TTC549 (cell line): ENCODE data around the gene DOCK8.

Experiments
- FAIRE-seq: peaks from 2 replicates; lab custom pipeline; 2012; peaks lifted over from hg19 to GRCh38; lab: Jason Lieb, UNC

The DOCK8 gene

DNA sequence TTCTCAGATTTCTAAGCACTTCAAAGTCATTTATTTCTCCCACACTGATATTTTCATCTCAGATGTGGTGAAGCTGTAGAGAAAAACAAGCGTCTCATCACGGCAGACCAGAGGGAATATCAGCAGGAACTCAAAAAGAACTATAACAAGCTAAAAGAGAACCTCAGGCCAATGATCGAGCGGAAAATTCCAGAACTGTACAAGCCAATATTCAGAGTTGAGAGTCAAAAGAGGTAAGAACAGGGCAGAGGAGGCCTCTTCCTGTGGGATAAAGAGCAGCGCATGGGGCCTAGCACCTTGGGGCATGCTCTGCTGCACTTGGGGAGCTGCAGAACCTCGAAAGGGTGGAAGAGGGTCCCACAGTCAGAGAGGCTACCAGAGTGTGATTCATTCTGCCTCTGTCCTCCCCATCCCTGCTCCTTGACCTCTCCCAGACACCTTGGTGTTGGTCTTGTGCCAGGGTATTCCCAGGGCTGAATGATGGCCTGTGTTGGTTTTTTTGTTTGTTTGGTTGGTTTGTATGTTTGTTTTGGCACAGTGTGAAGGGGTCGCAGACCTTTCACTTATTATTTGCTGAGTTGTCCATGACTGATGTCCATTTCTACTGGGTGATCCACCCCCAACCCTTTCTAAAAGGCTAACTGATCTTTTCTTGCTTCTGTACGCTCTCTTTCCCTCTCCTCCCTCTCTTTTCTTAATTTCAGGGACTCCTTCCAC is 248.9 kb downstream of the DOCK8 start:
- FAIRE-seq = no peak

GRCh38 chr9:466747-467146 is 252.1 kb downstream of the DOCK8 start:
- no peak for FAIRE-seq

DNA sequence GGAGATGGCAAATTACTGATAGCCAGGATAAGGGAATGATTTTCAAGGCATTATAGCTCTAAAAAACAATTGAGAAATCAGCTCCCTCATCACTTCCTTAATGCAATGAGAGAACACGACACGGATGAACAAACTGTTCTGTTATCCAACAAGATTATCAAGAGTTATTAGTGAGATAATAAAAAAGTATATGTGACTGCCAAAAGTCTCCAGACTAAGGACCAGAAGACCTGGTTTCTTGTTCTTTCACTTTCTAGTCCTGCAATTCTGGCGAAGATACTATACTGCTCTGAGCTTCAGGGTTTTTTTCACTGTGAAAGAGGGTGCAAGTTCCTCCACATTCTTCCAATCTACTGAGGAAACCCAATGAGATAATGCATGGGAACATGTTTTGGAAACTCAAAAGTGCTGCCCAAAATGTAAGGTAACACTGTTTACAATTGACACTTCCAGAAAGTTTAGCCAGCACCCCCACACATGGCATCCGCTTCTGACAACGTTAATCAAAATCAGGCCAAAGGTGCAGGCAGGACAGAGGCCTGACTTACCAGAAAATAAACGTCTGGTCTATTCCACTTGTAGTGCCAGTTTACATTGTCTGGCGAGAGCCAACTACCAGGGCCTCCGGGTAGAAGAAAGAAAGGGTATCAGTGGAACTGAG is 254.2 kb downstream of the DOCK8 start:
- no peak for FAIRE-seq

GRCh38 chr9:469672-470551 is 255.2 kb downstream of the DOCK8 start:
- FAIRE-seq = no peak

- FAIRE-seq = no peak
Observed at GRCh38 chr9:470552-471194, 256.0 kb downstream of the DOCK8 start.

GRCh38 chr9:471320-471719 is 256.7 kb downstream of the DOCK8 start:
- FAIRE-seq = no peak

DNA sequence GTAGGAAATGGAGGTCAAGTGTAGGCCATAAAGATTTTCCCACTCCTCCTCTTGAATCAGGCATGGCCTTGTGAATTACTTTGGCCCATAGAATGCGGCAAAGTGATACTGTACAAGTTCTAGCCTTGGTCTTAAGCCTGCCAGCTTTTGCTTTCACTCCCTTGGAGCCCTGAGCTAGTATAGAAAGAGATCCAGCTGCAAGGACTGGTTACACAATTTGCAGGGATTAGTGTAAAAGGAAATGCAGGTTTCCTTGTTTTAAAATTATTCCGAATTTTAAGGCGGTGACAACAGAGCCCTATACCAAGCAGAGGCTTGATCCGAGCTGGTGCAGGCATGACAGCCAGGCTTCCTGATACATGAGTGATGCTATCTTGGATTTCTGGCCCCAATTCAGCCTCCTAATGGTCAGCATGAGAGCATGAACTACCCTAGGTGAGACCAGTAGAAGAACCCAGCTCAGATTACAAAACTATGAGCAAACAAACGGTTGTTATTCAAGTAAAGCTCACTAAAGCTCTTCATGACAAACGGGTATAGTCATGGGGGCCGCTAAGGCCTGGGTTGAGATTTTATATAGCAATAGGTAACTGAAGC is 257.9 kb downstream of the DOCK8 start:
- FAIRE-seq = no peak

GRCh38 chr9:477193-477592 is 262.5 kb downstream of the DOCK8 start:
- FAIRE-seq = no peak

DNA sequence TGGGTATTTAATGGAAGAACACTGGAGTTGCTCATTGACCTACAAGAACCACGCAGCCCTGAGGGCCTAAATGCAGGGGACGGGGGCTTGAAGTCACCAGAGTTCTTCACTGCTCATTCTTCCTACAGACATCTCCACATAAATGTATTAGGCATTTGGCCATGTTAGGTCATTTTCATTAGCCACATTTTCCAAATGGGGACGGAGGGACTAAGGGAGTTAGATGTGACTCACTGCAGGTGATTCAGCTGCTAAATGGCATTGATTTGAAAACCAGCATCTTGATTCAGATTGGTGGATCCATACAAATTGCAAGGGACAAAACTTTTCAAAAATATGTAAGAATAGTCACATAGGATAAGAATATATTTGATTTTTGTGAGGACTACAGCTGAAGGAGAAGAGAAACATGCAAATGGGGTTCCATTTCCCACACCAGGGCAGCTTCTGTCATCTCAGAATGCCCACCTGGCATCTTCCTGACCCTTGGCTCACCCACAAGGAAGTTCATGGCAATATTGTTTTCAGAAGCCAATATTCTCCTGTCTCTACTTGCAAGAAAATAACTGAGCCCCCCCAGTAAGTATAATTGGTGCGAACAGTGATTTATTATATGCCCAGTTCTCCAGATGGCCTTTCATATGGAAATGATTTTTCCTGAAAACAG is 264.8 kb downstream of the DOCK8 start:
- FAIRE-seq = no peak

GRCh38 chr9:479971-480350 is 265.3 kb downstream of the DOCK8 start:
- FAIRE-seq = no peak

DNA sequence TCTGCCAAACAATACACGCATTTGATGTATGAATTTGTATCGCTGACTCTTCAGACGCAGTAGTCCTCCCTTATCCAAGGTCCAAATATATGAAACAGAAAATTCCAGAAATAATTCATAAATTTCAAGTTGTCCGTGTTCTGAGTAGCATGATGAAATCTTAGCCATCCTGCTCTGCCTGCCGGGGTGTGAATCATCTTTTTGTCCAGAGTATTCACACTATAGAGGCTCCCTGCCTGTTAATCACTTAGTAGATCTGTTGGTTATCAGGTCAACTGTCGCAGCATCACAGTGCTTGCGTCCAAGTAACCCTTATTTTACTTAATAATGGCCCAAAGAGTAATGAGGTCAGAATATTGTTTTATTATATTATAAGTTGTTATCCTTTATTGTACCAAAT is 268.1 kb downstream of the DOCK8 start:
- FAIRE-seq = no peak

DNA sequence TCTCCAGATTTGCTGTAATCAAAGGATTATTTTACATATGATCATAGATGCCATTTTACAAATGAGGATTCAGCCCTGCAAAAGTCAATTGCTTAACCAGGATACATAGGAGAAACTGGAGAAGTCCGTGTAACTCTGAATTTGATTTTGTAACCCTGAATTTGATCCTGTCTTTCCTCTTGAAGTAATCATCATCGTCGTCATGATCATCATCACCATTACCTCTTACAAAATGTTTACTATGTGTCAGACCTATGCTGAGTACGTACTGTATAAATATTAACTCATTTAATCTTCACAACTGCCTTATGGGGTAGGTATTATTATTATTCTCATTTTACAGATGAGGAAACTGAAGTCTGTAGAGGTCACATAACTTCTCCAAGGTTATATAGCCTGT is 271.5 kb downstream of the DOCK8 start:
- FAIRE-seq = no peak

- FAIRE-seq = no peak
Observed at GRCh38 chr9:487429-487828, 272.8 kb downstream of the DOCK8 start.

GRCh38 chr9:488448-488847 is 273.8 kb downstream of the DOCK8 start:
- no peak for FAIRE-seq

DNA sequence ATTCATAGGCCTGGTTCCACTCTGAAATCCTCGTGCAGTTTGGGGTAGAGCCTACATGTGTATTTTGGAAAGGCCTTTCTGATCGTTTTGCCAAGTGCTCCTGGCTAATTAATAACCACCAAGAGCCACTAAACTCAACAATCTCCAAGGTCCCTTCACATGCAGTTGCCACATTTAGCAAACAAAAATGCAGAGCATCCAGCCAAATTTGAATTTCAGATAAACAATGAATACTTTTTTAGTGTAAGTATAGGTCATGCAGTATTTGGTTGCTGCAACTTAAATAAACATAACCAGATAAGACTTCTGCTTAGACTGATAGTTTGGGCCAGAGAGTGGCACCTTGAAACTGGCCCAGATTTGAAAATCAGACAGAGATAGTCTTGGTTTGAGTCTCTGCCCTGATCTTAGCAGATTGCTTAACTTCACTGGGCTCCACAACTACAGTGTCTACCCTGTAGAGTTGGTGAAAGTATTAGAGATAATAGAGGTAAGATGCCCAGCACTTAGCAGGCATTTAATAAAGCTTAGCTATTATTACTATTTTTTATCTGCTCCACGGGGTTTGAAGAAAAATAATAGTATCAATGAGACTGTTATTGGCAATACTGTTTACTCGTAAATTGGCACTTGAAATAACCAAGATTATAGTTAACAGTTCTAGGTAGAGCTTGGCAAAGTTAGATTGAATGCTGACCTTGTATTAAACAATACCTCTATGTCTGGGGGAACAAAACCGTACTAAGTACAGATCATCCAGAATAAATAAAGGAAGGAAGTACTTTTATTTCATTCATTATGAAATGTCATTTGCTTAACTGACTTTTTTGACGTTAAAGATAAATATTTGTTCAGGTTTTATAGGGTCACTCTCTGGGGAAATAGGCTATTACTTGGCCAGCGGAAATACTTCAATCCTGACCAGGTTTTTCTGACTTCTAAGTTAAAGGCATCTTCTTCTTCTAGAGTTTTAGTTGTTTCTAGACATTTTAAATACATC is 274.8 kb downstream of the DOCK8 start:
- no peak for FAIRE-seq

DNA sequence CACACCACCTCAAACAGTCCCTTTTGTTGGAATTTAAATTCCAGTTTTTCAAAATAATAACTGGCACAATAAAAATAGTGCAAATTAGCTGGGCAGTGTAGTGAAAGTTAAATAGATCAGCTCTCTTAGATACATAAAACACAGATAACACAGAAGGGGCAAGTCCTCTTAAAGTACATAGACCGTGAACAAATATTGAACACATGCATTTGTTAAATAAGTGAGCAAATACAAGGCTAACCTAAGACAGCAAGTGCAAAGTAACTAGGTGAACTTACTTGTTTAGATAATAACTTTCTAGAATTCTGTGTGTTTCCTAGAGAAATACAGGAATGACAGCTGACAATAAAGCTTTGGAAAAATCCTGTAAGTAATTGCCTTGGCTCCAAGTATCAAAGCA is 280.1 kb downstream of the DOCK8 start:
- FAIRE-seq = no peak

DNA sequence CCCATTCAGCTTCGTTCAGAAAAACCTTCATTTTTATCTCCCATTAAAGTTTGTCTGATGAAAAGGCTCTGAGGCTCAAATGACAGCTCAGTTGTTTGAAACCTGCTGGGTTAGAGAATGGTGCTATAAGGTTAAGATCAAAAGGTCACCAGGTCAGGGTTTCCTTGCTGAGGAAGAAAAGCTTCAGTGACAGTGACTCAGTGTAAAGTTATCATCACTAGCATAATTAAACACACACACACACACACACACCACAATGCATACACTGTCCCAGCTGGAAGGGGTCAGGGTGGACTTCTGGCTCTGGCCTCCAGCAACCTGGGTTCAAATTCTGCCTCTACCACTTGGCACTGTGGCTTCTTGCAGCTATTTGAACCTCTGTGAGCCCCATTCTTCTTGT is 281.1 kb downstream of the DOCK8 start:
- FAIRE-seq = no peak

- no peak for FAIRE-seq
Observed at GRCh38 chr9:503326-503725, 288.7 kb downstream of the DOCK8 start.

GRCh38 chr9:503881-504852 is 289.5 kb downstream of the DOCK8 start, which contains the start of gene KANK1:
TSS of gene KANK1 (plus strand) at chr9:504695.
- FAIRE-seq = no peak
